HEK293 (cell line): ENCODE measurements around the gene ESPL1.

ENCODE experiments used
- CTCF ChIA-PET: fragments of 350-600 bp; formaldehyde crosslinking; extraction: SDS; loops from one replicate; lab custom pipeline; 2021; ENCODE audit warnings: antibody characterized with exemption; lab: Yijun Ruan, JAX
- POLR2A ChIA-PET: fragments of 300-600 bp; formaldehyde crosslinking; extraction: SDS; loops from one replicate; lab custom pipeline; 2020; ENCODE audit warnings: antibody characterized with exemption, inconsistent platforms; lab: Yijun Ruan, JAX
- H3K27ac ChIP-seq: fragments of 200-500 bp; sonication (Bioruptor generic); 2 replicates; pipeline ENCODE4 v1.5.1; 2014; ENCODE audit warnings: low read depth, low read length, control low read depth, inconsistent platforms; ENCODE audit errors: extremely low read depth
- H3K36me3 ChIP-seq, 2 experiments: fragments of 200-500 bp in 1 of 2; sonication (Bioruptor generic) in 1 of 2; 1 replicate in 1 of 2; 2 replicates in 1 of 2; pipeline ENCODE4 v1.5.1; 2014 to 2017; ENCODE audit warnings: inconsistent platforms in 2 of 2, low read length in 2 of 2; ENCODE audit not compliant: control insufficient read depth in 2 of 2, insufficient read depth in 1 of 2
- H3K4me1 ChIP-seq: fragments of 200-500 bp; sonication (Bioruptor generic); 2 replicates; pipeline ENCODE4 v1.5.1; 2014; ENCODE audit warnings: mild to moderate bottlenecking, low read length, inconsistent platforms; ENCODE audit not compliant: control insufficient read depth, insufficient read depth
- H3K4me3 ChIP-seq: 2 replicates; pipeline ENCODE4 v1.5.1; 2011; ENCODE audit warnings: low read depth, mild to moderate bottlenecking, control low read depth, low read length, moderate library complexity
- H3K9me3 ChIP-seq: fragments of 200-500 bp; sonication (Bioruptor generic); 2 replicates; pipeline ENCODE4 v1.5.1; 2014; ENCODE audit warnings: low read depth, low read length, inconsistent platforms; ENCODE audit not compliant: control insufficient read depth, insufficient read depth
- PRDM2 ChIP-seq: fragments of 450-650 bp; formaldehyde crosslinking; IDR thresholded peaks from 2 replicates; pipeline ENCODE4 v1.5.1; 2016; ENCODE audit warnings: missing biosample characterization, missing genetic modification characterization, borderline replicate concordance
- REPIN1 ChIP-seq: fragments of 450-650 bp; formaldehyde crosslinking; IDR thresholded peaks from 2 replicates; pipeline ENCODE4 v1.5.1; 2017; ENCODE audit warnings: missing biosample characterization, missing genetic modification characterization, low read depth
- WT1 ChIP-seq: fragments of 450-650 bp; formaldehyde crosslinking; IDR thresholded peaks from 2 replicates; pipeline ENCODE4 v1.5.1; 2016; ENCODE audit warnings: missing biosample characterization, missing genetic modification characterization
- ZBTB17 ChIP-seq: fragments of 450-650 bp; formaldehyde crosslinking; IDR thresholded peaks from 2 replicates; pipeline ENCODE4 v1.5.1; 2016; ENCODE audit warnings: missing biosample characterization, missing genetic modification characterization
- ZBTB21 ChIP-seq: fragments of 450-650 bp; formaldehyde crosslinking; IDR thresholded peaks from 2 replicates; pipeline ENCODE4 v1.5.1; 2017; ENCODE audit warnings: missing biosample characterization, missing genetic modification characterization
- ZNF132 ChIP-seq: fragments of 450-650 bp; formaldehyde crosslinking; IDR thresholded peaks from 2 replicates; pipeline ENCODE4 v1.5.1; 2017; ENCODE audit warnings: missing biosample characterization, missing genetic modification characterization, borderline replicate concordance
- ZNF184 ChIP-seq: fragments of 450-650 bp; IDR thresholded peaks from 2 replicates; pipeline ENCODE4 v1.5.1; 2018; ENCODE audit warnings: missing biosample characterization, mild to moderate bottlenecking, missing genetic modification characterization
- ZNF266 ChIP-seq: fragments of 450-650 bp; formaldehyde crosslinking; IDR thresholded peaks from 2 replicates; pipeline ENCODE4 v1.5.1; 2016; ENCODE audit warnings: missing biosample characterization, missing genetic modification characterization, low read depth
- ZNF354C ChIP-seq: fragments of 450-650 bp; formaldehyde crosslinking; IDR thresholded peaks from 2 replicates; pipeline ENCODE4 v1.5.1; 2016; ENCODE audit warnings: missing biosample characterization, missing genetic modification characterization, low read depth, borderline replicate concordance
- ZNF707 ChIP-seq: fragments of 450-650 bp; formaldehyde crosslinking; IDR thresholded peaks from 2 replicates; pipeline ENCODE4 v1.5.1; 2016; ENCODE audit warnings: missing biosample characterization, missing genetic modification characterization
- ZNF776 ChIP-seq: fragments of 450-650 bp; formaldehyde crosslinking; IDR thresholded peaks from 2 replicates; pipeline ENCODE4 v1.5.0; 2017; ENCODE audit warnings: missing biosample characterization, missing genetic modification characterization, borderline replicate concordance
- ZNF792 ChIP-seq: fragments of 450-650 bp; formaldehyde crosslinking; IDR thresholded peaks from 2 replicates; pipeline ENCODE4 v1.5.1; 2016; ENCODE audit warnings: missing biosample characterization, missing genetic modification characterization
- TF ChIP-seq, protein P1 (sequence below): fragments of 450-650 bp; formaldehyde crosslinking; IDR thresholded peaks from 2 replicates; pipeline ENCODE4; 2016; ENCODE audit warnings: missing biosample characterization, missing genetic modification characterization
- TF ChIP-seq, protein P2 (sequence below): fragments of 450-650 bp; formaldehyde crosslinking; IDR thresholded peaks from 2 replicates; pipeline ENCODE4 v1.5.1; 2016; ENCODE audit warnings: missing biosample characterization, missing genetic modification characterization
- TF ChIP-seq, protein P3 (sequence below): fragments of 450-650 bp; formaldehyde crosslinking; IDR thresholded peaks from 2 replicates; pipeline ENCODE4 v1.5.1; 2016; ENCODE audit warnings: missing biosample characterization, missing genetic modification characterization
- TF ChIP-seq, protein P4 (sequence below): fragments of 450-650 bp; formaldehyde crosslinking; IDR thresholded peaks from 2 replicates; pipeline ENCODE4 v1.5.1; 2017; ENCODE audit warnings: missing biosample characterization, mild to moderate bottlenecking, missing genetic modification characterization, moderate library complexity

ESPL1 gene

DNA sequence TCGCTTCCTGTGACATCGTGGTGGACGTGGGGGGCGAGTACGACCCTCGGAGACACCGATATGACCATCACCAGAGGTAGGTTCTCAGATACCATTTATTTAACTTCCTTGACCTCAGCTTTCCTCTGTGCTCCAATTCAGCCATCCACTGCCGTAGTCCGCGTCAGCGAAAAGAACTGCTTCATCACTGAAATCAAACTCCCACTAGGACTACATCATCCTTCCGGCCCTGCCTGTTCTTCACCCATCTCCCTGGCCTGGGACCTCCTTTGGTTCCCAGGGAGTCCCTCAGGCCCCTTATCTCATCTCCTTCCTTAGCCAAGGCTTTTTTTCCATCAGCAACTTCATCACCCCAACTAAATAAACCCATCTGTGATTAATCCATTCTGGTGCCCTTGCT is 32.1 kb downstream of the ESPL1 start:
- TF ChIP-seq ZNF266 (tag by site-specific recombination) (no peak), ZNF776 (tag by site-specific recombination) (no peak), ZNF354C (tag by site-specific recombination) (no peak), ZNF707 (tag by site-specific recombination) (no peak), PRDM2 (tag by site-specific recombination) (0 out of 2 replicates have a peak, but pooled peaks have one; percentile 20), WT1 (tag by site-specific recombination) (no peak), ZNF132 (no peak), ZBTB17 (tag by site-specific recombination) (peak; percentile 3), ZNF184 (no peak), REPIN1 (tag by site-specific recombination) (no peak), ZNF792 (no peak), ZBTB21 (tag by site-specific recombination) (no peak)
- TF ChIP-seq, protein P1, sequence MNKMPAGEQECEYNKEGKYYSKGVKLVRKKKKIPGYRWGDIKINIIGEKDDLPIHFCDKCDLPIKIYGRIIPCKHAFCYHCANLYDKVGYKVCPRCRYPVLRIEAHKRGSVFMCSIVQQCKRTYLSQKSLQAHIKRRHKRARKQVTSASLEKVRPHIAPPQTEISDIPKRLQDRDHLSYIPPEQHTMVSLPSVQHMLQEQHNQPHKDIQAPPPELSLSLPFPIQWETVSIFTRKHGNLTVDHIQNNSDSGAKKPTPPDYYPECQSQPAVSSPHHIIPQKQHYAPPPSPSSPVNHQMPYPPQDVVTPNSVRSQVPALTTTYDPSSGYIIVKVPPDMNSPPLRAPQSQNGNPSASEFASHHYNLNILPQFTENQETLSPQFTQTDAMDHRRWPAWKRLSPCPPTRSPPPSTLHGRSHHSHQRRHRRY: no peak
- TF ChIP-seq, protein P2, sequence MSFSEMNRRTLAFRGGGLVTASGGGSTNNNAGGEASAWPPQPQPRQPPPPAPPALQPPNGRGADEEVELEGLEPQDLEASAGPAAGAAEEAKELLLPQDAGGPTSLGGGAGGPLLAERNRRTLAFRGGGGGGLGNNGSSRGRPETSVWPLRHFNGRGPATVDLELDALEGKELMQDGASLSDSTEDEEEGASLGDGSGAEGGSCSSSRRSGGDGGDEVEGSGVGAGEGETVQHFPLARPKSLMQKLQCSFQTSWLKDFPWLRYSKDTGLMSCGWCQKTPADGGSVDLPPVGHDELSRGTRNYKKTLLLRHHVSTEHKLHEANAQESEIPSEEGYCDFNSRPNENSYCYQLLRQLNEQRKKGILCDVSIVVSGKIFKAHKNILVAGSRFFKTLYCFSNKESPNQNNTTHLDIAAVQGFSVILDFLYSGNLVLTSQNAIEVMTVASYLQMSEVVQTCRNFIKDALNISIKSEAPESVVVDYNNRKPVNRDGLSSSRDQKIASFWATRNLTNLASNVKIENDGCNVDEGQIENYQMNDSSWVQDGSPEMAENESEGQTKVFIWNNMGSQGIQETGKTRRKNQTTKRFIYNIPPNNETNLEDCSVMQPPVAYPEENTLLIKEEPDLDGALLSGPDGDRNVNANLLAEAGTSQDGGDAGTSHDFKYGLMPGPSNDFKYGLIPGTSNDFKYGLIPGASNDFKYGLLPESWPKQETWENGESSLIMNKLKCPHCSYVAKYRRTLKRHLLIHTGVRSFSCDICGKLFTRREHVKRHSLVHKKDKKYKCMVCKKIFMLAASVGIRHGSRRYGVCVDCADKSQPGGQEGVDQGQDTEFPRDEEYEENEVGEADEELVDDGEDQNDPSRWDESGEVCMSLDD (tag by site-specific recombination): no peak
- TF ChIP-seq, protein P3, sequence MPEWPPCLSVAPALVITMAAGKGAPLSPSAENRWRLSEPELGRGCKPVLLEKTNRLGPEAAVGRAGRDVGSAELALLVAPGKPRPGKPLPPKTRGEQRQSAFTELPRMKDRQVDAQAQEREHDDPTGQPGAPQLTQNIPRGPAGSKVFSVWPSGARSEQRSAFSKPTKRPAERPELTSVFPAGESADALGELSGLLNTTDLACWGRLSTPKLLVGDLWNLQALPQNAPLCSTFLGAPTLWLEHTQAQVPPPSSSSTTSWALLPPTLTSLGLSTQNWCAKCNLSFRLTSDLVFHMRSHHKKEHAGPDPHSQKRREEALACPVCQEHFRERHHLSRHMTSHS (tag by site-specific recombination): no peak
- TF ChIP-seq, protein P4, sequence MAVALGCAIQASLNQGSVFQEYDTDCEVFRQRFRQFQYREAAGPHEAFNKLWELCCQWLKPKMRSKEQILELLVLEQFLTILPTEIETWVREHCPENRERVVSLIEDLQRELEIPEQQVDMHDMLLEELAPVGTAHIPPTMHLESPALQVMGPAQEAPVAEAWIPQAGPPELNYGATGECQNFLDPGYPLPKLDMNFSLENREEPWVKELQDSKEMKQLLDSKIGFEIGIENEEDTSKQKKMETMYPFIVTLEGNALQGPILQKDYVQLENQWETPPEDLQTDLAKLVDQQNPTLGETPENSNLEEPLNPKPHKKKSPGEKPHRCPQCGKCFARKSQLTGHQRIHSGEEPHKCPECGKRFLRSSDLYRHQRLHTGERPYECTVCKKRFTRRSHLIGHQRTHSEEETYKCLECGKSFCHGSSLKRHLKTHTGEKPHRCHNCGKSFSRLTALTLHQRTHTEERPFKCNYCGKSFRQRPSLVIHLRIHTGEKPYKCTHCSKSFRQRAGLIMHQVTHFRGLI: no peak
- ChIA-PET CTCF (interaction anchor here (1.0 to 2.5 kb wide), 3 partner anchors 21 to 209 kb away, joined by 3 to 13 read pairs (median 7); partner anchors contain the start of gene AAAS), POLR2A (interaction anchor here (0.6 to 3.0 kb wide), 12 partner anchors 9 to 356 kb away, joined by 3 to 27 read pairs (median 6); partner anchors contain the start of genes AAAS, CSAD, ESPL1 and SP1)
- Histone ChIP-seq H3K4me1 (peaks cover 4% of the 10 kb centered on the region), H3K9me3 (no peaks in the 10 kb centered on the region), H3K36me3 (peaks cover 36 to 59% of the 10 kb centered on the region in 2 experiments), H3K4me3 (peak overlapping the region; percentile 98), H3K27ac (peak overlapping the region; percentile 78; the same call in 1 of the 2 replicates)
